ENCODE measurements around the gene CCDC97.

Gene CCDC97

DNA sequence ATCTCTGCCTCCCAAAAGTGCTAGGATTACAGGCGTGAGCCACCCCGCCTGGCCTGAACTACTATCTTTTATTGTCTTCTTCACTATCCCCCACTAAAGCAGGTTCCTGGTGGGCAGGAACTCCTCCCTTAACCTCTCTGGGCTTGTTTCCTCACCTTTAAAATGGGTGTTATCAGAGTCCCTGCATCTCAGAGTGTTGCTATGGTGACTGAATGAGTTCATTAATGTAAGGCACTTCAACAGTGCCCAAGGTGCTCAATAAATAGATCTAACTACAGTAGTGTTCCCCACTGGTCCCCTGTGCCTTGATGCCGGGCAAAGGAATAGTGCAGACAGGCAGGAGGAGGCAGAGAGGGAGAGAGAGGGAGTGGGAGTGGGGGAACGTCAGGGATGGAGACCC is 20.5 kb downstream of the CCDC97 start:
- H3K4me3 ChIP-seq (ENCODE audit: low read length, poor library complexity, severe bottlenecking) = no peak overlapping the region
- H3K27me3 ChIP-seq (ENCODE audit: insufficient read depth, low read length, poor library complexity, severe bottlenecking) = no peaks in the 10 kb centered on the region
- no peak overlapping the region for H2AFZ ChIP-seq (ENCODE audit: low read length)
- peaks cover 59% of the 10 kb centered on the region; the same call in 1 of the 2 replicates for H3K36me3 ChIP-seq (ENCODE audit: insufficient read depth, low read length)
- no peaks in the 10 kb centered on the region for H3K9me3 ChIP-seq (ENCODE audit: insufficient read depth, low read depth, low read length)
- peaks cover 34% of the 10 kb centered on the region for H3K79me2 ChIP-seq (ENCODE audit: insufficient read depth, low read length)
- peaks cover 22% of the 10 kb centered on the region for H4K20me1 ChIP-seq (ENCODE audit: insufficient read depth, low read length, poor library complexity, severe bottlenecking)
- peaks cover 9% of the 10 kb centered on the region for H3F3A ChIP-seq (ENCODE audit: low read depth)
- no peaks in the 10 kb centered on the region for H3K9me2 ChIP-seq (replicated peaks; ENCODE audit: low read depth, low read length)
- peaks cover 35% of the 10 kb centered on the region for H3K4me1 ChIP-seq (ENCODE audit: insufficient read depth, low read length, poor library complexity, severe bottlenecking)
- no peak for TF ChIP-seq EZH2phosphoT487 (IDR thresholded peaks at IDR 0.05; ENCODE audit: borderline replicate concordance)
- TF ChIP-seq, protein P1, sequence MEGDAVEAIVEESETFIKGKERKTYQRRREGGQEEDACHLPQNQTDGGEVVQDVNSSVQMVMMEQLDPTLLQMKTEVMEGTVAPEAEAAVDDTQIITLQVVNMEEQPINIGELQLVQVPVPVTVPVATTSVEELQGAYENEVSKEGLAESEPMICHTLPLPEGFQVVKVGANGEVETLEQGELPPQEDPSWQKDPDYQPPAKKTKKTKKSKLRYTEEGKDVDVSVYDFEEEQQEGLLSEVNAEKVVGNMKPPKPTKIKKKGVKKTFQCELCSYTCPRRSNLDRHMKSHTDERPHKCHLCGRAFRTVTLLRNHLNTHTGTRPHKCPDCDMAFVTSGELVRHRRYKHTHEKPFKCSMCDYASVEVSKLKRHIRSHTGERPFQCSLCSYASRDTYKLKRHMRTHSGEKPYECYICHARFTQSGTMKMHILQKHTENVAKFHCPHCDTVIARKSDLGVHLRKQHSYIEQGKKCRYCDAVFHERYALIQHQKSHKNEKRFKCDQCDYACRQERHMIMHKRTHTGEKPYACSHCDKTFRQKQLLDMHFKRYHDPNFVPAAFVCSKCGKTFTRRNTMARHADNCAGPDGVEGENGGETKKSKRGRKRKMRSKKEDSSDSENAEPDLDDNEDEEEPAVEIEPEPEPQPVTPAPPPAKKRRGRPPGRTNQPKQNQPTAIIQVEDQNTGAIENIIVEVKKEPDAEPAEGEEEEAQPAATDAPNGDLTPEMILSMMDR (conservative IDR thresholded peaks at IDR 0.05; ENCODE audit: low read length) = no peak
- no peak overlapping the region for H3K9ac ChIP-seq (ENCODE audit: low read depth, low read length, poor library complexity, severe bottlenecking)
- H3K4me2 ChIP-seq (ENCODE audit: low read depth, low read length, poor library complexity, severe bottlenecking) = no peak overlapping the region

DNA sequence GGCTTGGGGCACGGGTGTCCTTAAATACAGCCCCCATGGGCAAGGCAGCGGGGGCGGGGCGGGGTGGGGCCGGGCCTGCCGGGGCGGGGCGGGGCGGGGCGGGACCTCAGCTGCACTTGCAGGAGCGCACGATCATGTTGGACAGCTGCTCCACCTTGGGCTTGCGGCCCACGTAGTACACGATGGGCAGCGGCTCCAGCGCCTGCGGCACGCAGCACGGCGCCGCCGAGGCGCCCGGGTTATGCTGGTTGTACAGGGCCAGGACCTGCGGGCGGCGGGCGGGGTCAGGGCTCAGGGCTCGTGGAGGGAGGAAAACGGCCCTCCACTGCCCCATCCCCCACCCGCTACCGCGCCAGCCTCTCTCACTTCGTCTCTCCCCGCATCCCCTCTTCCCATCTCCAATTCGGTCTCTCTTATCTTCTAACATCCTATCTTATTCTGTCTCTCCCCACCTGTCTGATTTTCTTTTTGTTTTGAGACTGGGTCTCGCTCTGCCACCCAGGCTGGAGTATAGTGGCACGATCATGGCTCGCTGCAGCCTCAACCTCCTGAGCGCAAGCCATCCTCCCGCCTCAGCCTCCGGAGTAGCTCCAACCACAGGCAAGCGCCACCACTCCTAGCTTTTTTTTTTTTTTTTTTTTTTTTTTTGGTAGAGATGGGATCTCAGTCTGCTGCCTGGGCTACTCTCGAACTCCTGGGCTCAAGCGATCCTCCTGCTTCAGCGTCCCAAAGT is 21.1 kb downstream of the CCDC97 start:
- no peaks in the 10 kb centered on the region for H3K9me3 ChIP-seq (ENCODE audit: insufficient read depth, low read depth, low read length)
- H3K79me2 ChIP-seq (ENCODE audit: insufficient read depth, low read length) = peaks cover 28% of the 10 kb centered on the region
- H2AFZ ChIP-seq (ENCODE audit: low read length) = no peak overlapping the region
- no peaks in the 10 kb centered on the region for H3K9me2 ChIP-seq (replicated peaks; ENCODE audit: low read depth, low read length)
- H3K9ac ChIP-seq (ENCODE audit: low read depth, low read length, poor library complexity, severe bottlenecking) = no peak overlapping the region
- peaks cover 34% of the 10 kb centered on the region for H3K4me1 ChIP-seq (ENCODE audit: insufficient read depth, low read length, poor library complexity, severe bottlenecking)
- H3F3A ChIP-seq (ENCODE audit: low read depth) = peaks cover 9% of the 10 kb centered on the region
- H3K27me3 ChIP-seq (ENCODE audit: insufficient read depth, low read length, poor library complexity, severe bottlenecking) = no peaks in the 10 kb centered on the region
- H3K36me3 ChIP-seq (ENCODE audit: insufficient read depth, low read length) = peaks cover 63% of the 10 kb centered on the region; the same call in 1 of the 2 replicates
- TF ChIP-seq EZH2phosphoT487 (IDR thresholded peaks at IDR 0.05; ENCODE audit: borderline replicate concordance) = no peak
- TF ChIP-seq, protein P1 (conservative IDR thresholded peaks at IDR 0.05; ENCODE audit: low read length) = no peak
- H4K20me1 ChIP-seq (ENCODE audit: insufficient read depth, low read length, poor library complexity, severe bottlenecking) = peaks cover 22% of the 10 kb centered on the region
- H3K4me3 ChIP-seq (ENCODE audit: low read length, poor library complexity, severe bottlenecking) = no peak overlapping the region
- H3K4me2 ChIP-seq (ENCODE audit: low read depth, low read length, poor library complexity, severe bottlenecking) = no peak overlapping the region

DNA sequence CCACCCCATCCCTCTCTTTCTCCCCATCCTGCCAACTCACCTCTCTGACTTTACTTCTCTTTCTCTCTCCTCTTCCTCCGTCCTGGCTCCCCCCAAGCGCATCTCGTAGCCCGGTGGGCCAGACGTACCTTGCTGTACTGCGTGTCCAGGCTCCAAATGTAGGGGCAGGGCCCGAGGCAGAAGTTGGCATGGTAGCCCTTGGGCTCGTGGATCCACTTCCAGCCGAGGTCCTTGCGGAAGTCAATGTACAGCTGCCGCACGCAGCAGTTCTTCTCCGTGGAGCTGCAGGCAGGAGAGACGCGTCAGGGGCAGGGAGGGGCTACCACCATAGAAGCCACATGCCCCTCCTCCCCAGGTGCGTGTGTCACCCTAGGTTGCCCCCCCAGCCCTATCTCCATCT is 22.0 kb downstream of the CCDC97 start:
- Histone ChIP-seq H3K9ac (ENCODE audit: low read depth, low read length, poor library complexity, severe bottlenecking) (no peak overlapping the region), H3K9me2 (replicated peaks; ENCODE audit: low read depth, low read length) (no peaks in the 10 kb centered on the region), H3K4me3 (ENCODE audit: low read length, poor library complexity, severe bottlenecking) (no peak overlapping the region), H3K79me2 (ENCODE audit: insufficient read depth, low read length) (peaks cover 21% of the 10 kb centered on the region; the same call in 1 of the 2 replicates), H2AFZ (ENCODE audit: low read length) (no peak overlapping the region), H3F3A (ENCODE audit: low read depth) (peaks cover 6% of the 10 kb centered on the region), H3K27me3 (ENCODE audit: insufficient read depth, low read length, poor library complexity, severe bottlenecking) (no peaks in the 10 kb centered on the region), H3K4me2 (ENCODE audit: low read depth, low read length, poor library complexity, severe bottlenecking) (no peak overlapping the region), H3K4me1 (ENCODE audit: insufficient read depth, low read length, poor library complexity, severe bottlenecking) (peaks cover 25% of the 10 kb centered on the region), H3K36me3 (ENCODE audit: insufficient read depth, low read length) (peaks cover 70% of the 10 kb centered on the region; the same call in 1 of the 2 replicates), H4K20me1 (ENCODE audit: insufficient read depth, low read length, poor library complexity, severe bottlenecking) (peaks cover 22% of the 10 kb centered on the region), H3K9me3 (ENCODE audit: insufficient read depth, low read depth, low read length) (no peaks in the 10 kb centered on the region)
- TF ChIP-seq, protein P1 (conservative IDR thresholded peaks at IDR 0.05; ENCODE audit: low read length) = no peak
- no peak for TF ChIP-seq EZH2phosphoT487 (IDR thresholded peaks at IDR 0.05; ENCODE audit: borderline replicate concordance)

Measured in Loucy (cell line).